Activated T-cell treated with anti-CD3 and anti-CD28 coated beads for 1 hour (primary cell): ENCODE results near the gene PIK3C2B.

Source experiments
- DNase-seq: peaks from one replicate; pipeline ENCODE4 v3.0.0-alpha.2; 2020; ENCODE audit warnings: low read depth

PIK3C2B gene

DNA sequence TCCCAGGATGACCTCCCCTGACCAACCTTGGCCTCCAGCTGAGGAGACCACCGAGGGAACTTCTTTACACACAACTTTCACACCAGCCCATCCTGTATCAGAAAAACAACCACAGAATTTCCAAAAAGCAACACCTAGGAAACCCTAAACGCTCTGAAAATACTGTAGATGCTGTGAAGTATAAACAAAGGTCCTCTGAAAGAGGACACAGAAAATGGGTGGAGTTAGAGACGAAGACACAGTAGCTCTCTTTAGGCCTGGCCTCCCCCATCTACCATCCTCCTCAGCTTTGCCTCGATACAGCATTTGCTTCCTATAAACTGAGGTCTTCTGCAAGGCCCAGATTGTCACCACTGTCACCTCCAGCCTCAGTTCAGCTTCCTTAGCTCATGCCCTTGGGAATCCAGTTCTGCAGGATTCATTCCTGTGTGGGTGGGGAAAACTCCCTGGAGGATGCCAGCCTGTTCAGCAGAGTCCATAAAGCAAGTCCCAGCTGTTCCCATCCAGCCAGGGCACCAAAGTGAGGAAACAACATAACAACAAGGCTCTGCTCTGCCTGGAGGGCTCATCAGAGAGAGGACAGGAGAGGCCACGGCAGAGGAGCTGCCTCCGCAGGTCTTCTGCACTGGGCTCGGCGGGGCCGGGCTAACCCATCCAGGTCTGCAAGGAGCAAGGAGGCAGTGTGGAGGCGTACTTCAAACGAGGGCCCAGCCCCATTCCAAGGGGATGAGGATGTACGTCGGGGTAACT, 15.0 kb downstream of the PIK3C2B start:
- no peak for DNase-seq

DNA sequence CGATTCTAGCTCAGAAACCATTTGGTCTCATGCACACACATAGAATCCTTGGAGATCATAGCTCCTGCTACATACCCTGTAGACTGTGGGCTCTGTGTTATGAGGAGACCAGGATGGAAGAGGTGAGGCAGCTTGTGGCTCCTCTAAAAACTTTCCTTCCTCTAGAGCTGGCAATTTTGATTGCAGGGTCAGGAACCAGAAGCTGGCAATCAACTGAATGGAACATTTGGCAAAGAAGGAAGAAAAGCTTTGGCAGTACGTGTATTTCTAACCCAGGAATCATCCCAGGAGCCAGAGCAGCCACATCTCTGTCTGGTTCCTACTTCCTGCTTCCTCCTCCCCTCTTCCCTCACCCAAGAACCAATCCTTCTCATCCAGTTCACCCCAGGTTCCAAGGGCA, 15.7 kb downstream of the PIK3C2B start:
- DNase-seq: no peak

DNA sequence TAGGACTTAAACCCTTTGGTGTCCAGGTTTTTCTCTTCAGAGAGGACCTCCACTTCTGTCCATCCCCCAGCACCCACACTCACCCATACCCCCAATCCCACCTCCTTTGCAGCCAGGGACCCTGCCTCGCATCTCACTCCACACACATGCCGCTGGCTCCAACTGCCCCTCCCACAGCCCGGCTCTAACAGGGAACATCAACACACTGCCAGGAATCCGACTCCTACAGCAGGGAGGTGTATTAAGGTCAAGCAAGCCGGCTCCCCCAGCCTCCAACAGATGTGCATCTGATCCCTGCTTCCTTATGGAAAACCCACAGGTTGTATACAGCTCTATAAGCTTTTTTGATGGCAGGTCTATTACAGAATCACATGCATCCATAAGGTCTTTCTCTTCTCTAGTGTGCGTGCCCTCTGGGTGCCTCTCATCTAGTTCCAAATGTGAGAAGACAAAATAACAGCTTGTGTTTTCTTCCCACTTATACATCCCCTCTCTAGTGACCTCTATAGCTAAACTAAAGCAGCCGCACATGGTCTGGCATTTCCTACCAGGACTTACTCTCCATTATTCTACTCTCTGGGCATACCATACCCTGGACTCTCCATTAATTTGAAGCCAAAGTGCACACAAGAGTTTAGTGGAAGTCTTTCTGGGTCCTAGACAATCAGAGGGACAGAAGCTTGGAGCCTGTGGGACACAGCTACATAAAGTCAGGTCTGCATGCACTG, 16.3 kb downstream of the PIK3C2B start:
- DNase-seq: no peak

DNA sequence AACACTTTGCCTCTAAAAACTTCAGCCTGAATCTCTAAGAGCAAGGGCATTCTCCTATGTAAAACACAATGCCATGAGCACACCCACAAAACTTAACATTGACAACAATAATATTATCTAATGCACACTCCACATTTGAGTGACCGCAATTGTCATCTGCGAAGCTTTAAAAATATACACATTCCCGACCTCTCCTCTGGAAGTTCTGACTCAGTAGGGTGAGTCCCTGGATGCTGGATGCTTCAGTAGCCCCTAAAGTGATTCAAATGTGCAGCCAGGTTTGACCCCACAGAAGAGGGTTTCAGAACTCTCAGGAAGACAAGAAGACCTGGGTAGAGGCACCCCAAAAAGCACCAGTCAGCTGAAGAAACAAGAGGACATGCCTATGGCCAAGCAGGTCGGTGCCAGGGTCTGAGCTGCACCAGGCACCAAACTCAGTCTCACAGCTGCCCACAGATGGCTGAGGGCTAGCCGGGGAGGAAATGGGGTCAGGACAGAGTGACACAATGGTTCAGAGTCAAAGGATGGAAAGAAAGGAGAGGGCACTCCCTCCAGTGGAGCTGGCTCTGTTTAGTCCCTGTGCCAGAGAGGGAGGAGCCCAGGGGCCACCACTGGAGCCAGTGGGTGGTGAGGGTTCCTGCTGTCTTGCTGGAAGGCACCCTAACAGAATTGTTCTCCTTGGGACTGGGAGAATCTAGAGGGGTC, 17.4 kb downstream of the PIK3C2B start:
- no peak for DNase-seq

DNA sequence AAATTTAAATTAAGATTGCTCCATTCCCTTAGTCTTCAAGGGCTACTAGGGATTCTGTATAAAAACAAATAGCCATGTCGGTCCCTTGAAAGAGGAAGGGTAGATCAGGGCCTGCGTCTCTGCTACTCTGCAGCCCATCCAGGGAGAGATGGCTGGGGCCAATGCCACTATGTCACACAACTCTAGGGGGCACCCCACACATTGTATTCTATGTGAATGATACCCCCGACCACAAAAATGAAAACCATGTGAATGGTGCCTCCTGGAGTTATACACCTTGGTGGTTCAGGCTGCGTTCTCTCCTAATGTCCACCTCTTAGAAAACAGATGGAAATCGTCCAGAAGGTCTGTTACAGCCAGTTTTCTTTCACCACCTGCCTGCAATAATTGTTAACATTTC, 18.0 kb downstream of the PIK3C2B start:
- no peak for DNase-seq

DNA sequence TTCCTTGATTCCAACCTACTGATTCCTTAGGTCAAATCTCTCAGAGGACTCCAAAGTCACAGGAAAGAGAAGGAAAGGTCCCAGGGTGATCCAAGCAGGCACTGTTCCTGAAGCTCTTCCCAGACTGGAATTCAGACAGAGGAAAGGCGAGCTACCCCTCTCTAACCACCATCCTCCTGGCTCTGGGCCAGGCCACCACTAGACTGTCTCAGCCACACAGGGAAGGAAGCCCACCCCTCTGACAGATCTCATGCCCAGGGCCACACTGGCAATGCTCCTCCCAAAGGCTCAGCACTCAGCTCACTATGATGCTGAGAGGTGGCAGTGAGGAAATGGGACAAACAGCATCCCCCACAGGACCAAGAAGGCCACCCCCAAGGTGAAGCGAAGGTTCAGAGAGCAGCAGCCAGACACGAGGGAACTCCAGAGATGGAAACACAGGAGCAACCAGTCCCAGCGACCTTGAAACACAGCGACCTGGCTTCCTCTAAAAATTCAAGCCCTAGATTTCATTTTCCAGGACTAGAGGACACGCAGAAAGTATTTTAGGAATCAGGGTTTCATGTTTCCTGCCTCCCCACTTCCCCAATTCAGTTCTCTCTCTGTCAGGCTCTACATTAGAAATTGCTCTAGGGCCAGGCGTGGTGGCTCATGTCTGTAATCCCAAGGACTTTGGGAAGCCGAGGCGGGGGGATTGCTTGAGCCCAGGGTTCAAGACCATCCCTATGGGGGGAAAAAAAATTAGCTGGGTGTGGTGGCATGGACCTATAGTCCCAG, 18.8 kb downstream of the PIK3C2B start:
- DNase-seq: no peak

DNA sequence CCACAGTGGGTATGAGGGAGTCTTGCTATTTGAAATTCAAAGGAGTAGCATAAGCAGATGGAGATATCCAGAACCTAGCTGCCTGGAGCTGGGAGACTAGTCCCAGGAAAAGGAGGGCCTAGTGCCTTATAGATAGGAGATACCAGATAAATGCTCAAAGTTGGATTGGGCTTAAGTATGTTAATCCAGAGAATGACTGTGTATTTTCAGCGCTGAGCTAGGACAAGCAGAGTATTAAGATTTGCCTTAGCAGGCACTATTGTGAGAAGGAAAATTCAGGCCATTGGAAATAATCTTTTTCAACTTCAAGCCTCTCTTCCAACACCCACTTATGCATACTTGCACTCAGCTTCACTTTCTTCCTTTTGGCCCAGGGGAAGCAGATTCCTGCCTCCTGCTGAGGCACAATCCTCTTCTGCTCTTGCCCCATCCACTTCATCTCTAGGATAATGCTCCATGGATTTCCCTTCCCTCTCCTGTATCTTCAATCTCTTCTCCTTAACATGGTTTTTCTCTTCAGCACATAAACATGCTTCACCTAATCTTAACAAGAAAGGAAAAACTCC, 21.1 kb downstream of the PIK3C2B start:
- DNase-seq: no peak

DNA sequence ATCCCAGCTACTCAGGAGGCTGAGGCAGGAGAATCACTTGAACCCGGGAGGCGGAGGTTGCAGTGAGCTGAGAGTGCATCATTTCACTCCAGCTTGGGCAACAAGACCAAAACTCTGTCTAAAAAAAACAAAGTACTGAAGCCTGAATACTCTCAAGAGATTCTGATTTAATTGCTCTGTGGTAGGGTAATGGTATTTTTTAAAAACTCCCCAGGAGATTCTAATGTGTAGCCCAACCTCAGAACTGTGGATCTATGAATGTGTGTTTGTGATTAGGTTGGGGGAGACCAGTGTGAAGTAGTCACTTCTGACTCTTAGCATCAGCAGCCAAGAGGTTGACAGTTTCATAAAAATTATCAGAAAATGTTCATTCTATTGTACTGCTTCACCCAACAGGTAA, 21.9 kb downstream of the PIK3C2B start:
- no peak for DNase-seq

DNA sequence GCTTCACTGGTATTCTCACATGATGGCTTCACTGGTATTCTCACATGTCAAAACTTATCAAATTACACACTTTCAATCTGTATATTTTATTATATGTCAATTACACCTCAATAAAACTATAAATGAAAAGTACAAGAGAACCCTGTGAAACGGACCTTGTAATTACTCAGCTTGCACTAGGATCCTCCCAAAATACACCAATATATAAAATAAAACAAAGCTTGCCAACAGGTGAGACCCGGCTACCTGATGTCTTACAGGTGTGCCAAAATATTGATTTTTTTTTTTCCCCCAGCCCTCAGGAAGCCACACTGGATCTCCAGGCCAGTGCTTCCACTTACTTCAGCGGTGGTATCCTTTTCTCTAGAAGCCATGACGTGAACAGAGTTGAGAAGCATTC, 22.9 kb downstream of the PIK3C2B start:
- no peak for DNase-seq

DNA sequence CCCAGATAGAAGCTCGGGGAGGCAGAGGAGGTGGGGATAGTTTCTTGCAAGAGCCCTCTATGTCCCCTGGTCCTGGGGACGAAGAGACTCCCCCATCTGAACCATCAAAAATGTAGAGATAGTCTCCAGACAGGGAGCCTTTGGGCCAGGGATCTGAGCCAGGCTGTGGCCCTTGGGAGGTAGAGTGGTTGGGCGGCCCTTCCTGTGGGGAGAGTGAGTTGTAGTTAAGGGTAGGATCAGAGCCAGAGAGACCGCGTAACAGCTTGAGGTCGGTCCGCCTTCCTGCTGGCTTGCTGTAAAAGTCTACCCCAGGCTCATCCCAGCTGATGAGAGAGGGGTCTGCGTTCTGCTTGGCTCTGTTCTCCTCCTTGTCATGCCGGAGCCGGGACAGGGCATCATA, 25.3 kb downstream of the PIK3C2B start:
- DNase-seq: no peak

DNA sequence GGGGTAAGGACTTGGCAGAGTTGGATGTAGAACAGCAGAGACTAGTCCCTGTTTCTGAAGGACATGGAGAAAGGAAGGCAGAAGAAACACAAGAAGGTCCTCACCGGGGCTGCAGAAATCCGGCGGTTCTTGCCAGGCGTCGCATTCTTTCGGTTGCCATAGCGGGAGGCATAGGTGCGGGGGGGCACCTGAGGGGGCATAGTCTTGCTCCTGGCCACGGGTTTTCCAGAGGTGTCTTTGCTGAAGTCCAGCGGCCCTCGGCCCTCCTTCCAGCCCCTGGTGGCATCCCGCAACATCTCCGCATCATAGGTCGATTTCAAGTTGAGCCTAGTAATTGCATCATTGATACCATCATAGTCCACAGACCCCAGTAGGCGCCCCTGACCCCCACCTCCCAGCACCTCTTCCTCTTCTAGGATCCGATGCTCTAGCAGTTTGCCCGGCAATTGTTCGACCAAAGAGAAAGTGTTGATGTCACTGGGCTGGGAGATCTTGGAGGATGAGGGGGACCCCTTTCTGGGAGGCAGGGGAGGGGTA, 25.8 kb downstream of the PIK3C2B start:
- DNase-seq: no peak

DNA sequence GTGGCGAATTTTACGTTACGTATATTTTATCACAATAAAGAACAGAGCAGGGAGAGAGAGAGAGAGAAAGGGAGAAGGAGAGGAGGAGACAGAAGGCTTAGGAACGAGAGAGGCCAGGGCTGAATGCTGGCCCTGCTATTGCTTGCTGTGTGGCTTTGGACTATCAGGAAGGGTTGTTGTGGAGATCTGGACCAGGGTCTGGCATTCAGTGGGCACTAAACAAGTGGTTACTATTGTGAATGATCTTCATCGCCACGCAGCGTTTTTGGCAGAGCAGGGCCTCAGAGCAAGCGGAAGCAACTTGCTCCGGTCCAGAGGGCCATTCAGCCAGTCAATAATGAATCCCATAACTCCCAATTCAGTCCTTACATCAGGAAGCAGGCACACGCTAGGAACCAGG, 26.4 kb downstream of the PIK3C2B start:
- DNase-seq: no peak

DNA sequence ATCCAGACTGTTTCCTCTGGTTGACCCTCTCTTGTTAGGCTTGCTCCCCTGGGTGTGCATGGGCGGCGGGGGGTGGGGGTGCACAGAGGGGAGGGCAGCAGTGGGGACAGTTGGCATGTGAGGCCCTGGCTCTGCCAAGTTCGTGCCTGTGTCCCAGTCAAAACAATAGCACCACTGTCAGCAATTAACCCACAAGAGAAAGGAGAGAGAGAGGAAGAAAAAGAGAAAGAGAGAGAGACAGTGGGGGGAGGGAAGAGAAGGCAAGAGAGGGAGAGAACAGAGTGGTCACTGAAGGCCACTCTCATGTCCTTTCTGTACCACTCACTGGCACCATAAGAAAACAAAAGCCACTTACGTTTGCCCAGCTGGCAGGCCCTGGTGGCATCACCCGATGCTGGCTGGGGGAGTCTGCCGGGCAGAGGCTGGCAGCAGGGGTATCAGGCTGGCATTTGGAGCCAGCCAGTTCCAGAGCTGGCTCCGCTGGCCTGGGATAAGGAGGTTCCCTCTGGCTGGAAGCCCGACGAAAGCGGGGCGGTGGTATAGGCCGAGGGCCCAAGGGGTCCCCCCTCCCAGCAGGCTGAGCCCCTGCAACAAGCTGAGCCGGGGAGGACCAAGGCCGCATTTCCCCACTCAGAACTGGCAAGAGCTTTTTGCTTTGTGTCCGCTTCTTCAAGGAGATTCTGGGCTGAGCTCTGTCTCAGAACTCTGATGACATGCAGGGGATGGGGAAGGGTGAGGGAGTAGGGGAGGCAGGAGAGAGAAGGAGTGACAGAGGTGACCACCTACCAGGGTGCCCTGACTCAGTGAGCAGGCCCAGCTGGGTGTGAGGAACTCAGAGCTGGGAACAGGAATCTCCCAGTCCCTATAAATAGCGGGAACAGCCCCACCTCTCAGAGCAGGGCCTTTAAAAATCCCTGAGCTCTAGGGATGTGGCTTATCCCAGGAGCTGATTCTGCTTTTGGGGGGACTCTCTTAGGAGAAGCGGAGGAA, 27.9 kb downstream of the PIK3C2B start:
- no peak for DNase-seq

DNA sequence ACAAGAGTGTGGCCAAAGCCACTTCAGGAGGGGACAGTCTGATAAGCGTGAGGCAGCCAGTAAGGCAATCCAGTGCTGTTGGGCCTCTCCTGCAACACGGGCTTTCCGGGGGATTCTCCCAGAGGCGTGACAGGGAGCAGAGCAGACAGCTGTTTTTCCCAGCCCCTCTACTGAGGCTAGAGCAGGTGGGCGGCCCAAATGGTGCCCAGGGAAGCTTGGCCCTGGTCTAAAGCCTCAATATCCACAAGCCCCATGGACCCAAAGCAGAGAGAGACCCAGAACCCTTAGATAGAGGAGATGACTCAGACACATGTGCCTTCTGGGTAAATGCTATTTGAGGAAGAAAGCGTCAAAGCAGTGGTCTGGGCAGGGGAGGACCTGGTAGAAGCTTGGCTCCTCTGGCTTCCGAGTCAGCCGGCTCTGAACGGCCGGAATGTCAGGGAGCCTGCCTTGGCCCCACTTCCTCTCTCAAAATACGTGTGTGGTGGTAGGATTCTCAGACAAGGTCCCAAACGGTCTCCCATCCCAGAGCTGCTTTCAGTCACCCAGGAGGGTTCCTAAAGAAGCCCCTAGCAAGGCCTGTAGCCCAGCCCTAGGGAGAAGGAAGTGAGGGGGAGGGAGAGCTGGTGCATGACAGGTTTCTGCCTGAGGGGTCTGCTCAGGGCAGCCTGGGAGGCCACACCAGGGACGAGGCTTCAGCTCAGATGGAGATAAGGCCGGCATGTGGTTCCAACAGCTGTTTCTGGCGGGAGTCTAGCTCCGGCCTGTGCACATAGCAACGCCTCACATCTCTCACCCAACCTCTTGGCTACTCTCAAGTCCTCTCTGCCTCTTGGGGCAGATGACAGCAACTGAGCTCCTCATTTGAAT, 28.8 kb downstream of the PIK3C2B start:
- DNase-seq: no peak

DNA sequence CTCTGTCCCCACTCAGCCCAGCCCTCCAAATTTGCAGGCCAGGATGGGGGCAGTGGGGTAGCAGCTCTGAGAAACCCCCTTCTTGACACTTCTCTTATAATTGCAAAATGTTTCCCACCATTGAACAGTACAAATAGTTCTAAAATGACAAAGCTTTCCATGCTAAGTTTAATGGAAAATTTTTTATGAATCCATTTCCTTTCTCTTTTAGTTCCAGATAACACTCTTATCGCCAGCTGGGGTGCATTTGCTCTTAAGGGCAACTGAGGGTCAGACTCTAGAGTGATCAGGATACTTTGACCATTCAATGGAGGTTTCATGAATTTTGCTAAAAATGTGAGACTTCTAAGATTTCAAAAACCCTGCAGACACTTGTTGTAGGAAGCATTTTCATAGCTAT, 29.9 kb downstream of the PIK3C2B start:
- no peak for DNase-seq

DNA sequence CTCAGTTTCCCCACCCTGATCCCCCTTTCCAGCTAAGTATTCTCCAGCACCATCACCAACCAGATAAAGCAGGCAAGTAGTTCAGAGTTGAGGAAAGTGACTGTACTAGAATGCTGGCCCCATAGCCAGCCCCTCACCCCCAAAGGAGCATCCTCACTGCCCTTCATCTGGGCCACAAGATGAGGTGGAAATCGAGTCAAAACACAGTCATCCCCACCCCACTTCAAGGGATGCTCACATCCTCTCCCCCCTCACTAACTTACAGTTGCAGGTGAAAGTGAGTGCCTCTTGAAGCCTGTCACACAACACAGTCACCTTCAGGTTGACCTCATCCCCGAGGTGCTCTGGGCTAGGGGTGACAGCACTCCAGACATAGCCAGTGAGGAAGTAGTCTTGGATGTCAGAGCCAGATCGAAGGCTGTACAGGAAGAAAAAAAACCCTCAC, 30.4 kb downstream of the PIK3C2B start:
- no peak for DNase-seq

DNA sequence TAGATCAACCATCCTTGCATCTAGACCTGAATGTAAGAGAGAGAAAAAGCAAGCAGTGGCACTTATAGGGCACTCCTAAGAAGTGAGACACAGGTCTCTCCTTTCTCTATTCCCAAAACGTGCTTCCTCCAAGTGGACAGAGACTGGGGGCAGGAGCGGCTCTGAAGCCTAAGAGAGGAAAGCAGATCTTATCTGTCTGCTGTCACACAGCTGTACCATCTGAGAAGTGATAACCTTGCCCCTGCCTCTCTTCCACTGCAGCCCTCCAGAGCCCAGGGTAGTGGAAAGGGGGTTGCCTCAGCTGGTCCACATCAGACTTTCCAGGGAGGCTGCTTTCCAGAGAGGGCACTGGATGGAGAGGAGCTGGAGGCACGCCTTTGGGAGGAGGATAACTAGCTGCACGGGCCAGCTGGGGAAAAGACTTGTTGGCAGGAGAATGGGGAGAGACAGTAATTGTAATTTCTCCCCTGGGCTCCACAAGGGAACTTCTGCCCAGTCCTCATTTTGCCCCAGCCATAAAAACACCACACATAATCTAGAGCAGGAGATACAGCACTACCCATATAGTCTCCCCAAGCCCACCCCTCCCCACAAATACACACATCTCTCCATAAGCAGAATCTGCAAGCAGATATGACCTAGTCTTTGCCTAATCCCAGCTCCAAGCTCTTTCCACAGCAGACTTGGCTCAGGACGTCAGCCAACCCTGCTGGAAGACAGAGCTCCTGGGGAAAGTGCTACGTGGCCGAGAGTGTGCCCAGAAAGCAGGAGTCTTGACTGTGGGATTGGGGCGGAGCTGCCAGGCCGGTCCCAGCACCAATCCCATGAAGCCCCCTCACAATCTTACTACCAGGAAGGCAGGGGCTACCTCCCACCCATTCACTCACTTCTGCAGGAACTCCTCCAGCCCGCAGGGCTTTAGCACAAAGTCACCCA, 31.2 kb downstream of the PIK3C2B start:
- no peak for DNase-seq

DNA sequence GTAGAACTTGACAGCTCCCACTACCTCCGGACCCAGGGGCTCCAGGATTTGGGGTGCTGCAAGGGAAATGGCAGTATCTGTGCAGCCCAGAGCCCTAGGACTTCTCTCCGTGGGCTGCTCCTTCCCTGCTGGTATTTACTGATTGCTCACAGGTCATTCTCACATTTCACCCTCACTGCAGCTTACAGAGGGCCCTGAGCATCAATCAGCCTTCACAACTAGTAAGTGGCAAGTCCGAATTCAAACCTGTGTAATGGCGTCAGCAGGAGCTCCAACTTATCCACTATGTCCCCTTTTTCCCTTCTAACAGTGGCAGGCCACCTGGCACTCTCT, 32.4 kb downstream of the PIK3C2B start:
- DNase-seq: no peak
